ENCODE data around the gene C15orf61. TPM values are rescaled to one million over a fixed set of nuclear protein-coding genes. Genes with fewer than 3 reads are reported as not detected.

The C15orf61 gene
- total RNA-seq, 1 donor from 2014 or later = 4.2 TPM

Other genes starting within 250 kb of the C15orf61 start
- 31.1 TPM for gene MAP2K5, start 21.6 kb downstream of the C15orf61 start, total RNA-seq

Measured in ureter (tissue), 1 donor.